GM21367 (cell line): ENCODE measurements around the gene FBXO8.
A peak's percentile ranks its signal among the peaks of the same experiment; 100 is the strongest.
"Not testable (repeated sequence)": the region's sequence is repeated elsewhere in the genome, so short reads cannot be mapped to it uniquely, and the experiment has no call there.

ENCODE experiments used
- ATAC-seq: cut with Tn5 transposase; IDR thresholded peaks from one replicate; pipeline ENCODE4 v1.9.1; 2021; ENCODE audit not compliant: unreplicated experiment

Gene FBXO8, protein sequence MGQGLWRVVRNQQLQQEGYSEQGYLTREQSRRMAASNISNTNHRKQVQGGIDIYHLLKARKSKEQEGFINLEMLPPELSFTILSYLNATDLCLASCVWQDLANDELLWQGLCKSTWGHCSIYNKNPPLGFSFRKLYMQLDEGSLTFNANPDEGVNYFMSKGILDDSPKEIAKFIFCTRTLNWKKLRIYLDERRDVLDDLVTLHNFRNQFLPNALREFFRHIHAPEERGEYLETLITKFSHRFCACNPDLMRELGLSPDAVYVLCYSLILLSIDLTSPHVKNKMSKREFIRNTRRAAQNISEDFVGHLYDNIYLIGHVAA

DNA sequence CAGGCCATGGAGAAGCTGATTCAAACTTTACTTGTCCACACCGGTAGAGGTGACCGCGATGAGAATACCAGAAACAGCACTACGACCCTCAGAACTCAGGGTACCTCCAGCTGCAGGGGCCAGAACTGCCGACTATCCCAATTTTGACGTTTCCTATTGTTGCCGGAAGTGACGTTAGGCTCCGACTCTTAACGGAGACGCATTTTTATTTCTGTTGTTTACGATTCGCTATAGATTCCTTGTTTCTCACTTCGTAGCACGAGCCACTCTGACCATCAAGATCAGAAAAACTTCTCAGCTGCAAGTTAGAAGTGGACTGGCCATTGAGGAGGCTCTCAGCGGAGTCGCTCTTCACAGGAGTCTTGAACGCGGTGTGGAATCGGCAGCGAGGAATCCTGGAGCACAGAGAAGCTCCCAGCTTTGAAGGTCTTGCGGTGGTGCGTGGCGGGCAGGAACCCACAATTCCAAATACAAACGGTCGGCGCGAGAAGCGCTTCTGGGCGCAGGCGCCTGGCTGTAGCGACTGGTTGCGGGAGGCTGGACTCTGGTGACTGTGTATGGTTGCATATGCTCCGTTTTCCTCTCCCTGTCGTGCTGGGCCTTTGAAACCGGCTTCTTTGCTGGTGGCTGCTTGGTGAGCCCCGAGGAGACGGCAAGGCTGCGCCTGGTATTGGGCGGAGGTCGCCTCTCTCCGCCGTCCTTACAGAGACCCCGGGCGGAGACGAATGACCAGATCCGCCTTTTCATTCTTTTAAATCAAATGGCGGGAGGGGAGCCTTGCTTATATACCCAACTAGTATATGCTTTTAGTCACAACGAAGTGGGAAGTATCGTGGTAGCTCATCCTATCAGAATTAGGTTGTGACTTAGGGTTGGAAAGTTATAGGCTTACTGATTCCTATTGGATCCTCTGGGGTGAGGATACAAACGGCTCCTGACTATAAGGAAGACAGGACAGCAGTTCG lies at the start of gene FBXO8, which contains the start of gene CEP44:
FBXO8 (minus strand) TSS at position 161 of the 965 bp plus-strand sequence. CDS start 20,575 bp downstream, outside the sequence.
CEP44 (plus strand) TSS at position 405 of the 965 bp plus-strand sequence. CDS start 15,211 bp downstream, outside the sequence.
- peak; percentile 53 for ATAC-seq

DNA sequence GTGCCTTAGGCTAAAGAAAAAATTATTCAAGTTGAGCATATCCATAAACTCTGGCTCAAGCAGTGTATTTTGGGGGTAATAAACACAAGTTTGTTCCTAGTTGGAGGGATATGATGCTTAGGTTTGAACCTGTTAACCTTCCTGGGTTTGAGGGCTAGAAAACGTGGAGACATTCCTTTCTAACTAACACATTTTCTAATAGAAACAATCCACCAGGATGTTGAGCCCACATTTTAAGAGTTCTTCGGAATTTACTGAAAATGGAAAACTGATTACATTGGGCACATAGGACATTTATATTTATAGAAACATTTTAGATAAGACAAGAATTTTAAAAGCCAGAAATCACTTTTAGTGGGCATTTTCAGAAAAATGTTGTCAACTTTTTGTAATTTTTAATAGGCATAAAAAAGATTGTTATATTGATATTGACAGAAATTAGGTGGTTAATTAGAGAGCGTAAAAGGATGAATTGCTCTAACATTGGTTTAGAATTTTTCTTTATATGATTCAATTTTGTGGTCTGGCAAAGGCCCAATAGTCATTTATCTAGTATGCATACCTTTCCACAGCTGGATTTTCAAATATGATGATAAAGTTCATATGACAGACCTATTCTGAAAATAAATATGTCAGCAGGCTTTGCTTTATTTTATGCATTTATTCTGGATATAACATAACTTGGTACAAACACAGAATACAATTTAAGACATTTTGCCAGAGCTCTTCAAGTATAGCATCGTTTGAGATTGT lies 49.5 kb upstream of the FBXO8 start:
- ATAC-seq = no peak

DNA sequence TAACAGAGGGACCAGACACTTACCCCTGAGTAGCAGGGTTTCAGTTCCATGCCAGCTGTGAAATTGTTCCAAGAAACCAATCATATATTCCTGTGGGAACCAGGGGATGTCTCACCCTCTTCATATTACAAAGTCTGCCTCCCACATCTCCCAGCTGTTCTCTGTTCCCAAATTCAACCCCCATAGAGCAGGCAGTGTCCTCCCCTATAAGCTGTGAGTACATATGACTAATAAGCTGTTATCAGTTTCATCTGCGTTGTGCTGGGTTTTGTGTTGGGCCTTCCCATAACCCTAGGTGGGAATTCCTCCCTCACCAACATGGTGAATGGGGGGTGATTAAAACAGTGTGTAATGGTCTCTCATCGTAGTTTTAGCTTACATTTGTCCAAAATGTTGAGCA lies 41.3 kb upstream of the FBXO8 start:
- ATAC-seq = no peak

DNA sequence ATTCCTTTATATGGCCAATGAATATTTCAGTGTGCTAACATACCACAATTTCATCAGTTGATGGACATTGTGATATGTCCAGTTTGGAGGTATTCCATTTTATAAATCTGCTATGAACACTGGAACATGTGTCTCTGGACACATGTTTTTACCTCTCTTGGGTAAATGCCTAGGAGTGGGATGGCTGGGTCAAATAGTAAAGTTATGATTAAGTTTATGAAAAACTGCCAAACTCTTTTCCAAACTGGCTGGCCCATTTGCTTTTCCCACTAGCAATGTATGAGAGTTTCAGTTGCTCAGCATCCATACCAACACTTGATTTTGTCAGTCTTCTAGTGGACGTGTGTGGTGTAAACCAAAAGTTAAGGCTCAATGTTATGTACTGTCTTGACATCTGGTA lies 40.8 kb upstream of the FBXO8 start:
- no peak for ATAC-seq

DNA sequence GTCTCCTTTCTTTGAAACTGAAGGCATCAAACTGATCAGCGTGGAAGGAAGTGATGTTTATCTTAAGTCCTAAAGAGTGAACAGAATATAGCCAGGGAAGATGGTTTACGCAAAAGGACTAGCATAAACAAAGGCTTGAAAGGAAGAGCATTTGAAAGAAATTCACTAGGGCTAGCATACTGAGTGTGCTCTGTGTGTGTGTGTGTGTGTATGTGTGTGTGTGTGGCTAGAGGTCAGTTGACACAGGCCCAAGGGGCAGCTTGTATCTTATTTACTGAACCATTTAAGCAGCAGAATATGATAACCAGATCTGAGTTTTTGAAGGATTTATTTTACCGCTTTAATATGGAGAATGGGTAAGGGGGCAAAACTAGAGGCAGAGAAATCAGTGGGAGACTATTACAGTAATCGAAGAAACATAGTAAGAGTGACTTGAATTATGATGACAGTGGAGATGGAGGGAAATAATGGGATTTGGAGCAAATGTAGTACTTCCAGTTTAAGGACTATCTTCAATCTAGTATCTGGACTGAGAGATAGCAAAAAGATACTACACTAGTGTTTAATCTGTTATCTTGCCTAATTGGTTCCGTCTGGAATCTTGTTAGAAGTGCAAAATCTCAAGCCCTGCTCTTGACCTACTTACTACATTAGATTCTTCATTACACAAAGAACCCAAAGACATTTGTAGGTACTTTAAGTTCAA lies 37.2 kb upstream of the FBXO8 start:
- ATAC-seq = no peak

DNA sequence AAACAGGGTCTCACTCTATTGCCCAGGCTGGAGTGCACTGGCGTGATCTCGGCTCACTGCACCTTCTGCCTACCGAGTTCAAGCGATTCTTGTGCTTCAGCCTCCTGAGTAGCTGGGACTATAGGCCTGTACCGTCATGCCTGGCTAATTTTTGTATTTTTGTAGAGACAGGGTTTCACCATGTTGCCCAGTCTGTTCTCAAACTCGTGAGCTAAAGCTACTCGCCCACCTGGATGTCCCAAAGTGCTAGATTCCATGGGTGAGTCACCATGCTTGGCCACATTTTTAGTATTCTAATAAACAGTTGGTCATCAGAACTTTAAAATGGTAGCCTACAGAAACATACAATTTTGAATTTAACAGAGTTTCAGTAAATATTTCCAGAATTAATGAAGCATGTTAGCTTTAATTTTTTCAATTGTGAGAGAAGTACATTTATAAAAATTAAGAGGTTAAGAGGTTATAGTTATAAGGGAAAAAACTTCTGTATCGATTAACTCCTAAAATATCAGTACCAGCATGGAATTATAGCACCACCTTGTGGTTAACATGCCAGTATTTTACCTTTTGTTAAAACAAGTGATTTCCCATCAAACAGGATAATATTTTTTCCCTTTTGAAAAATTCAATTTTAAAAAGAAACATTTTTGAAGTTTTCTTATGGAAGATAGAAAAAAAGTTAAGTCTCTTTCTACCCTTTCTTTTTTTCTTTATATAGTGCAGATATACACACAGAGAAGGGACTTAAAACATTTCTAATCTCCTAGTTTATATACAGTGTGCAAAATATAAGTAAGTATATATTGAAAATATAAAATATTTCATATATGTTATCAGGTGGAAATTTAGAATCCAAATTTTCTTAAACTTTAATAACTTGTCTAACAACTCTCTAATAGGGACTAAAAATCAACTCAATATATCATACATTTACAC lies 35.6 kb upstream of the FBXO8 start:
- ATAC-seq = no peak

DNA sequence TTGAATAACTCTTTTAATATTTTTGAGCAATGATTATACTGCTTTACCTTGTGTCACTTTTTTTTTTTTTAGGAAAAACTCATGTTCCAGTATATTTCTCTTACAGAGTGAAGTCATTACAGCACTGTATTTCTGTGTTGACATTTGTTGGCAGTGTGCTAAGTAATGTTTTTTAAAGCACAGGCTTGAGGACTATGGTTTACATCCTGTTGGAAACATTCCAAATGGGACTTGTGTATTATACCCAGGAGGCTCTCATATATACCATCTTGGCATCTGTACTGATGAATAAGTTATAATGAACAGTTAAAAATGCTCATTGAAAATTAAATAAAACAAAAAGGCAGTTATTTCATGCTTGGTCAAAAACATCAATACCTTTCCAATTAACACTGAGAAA lies 34.1 kb upstream of the FBXO8 start:
- ATAC-seq = no peak

DNA sequence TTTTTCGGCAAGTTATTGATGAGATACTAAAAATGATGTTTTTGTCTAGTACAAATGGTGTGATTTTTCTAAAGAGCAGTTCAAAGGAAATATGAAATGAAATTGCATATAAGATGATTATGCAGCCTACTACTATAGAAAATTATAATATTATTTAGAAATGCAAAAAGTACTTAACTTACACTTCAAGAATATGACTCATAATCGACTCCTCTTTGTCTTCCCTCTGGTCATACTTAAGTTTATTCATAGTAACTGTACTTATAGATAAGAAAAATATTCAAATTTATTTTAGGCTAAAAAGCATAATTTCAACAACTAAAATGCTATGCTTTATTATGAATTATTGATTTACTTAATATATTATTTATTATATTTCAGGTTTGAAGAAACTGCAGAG lies 33.5 kb upstream of the FBXO8 start:
- no peak for ATAC-seq

DNA sequence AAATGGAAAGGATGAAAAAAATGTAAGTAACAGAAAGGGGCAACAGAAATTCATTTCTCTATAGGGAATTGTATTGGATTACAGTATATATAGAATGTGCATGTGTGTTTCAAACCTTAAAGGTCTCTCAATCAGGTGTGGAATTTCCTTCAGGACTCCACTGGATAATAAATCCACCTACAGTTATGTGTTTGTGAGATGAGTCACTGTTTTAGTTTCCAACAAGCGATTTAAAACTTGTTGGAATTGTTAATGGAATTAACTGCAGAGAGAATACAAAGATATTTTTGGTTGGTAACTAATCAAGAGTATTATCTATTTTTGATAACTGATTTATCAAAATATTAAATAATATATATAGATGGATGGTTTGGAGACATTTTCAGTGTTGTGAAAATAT lies 33.1 kb upstream of the FBXO8 start:
- ATAC-seq = no peak

DNA sequence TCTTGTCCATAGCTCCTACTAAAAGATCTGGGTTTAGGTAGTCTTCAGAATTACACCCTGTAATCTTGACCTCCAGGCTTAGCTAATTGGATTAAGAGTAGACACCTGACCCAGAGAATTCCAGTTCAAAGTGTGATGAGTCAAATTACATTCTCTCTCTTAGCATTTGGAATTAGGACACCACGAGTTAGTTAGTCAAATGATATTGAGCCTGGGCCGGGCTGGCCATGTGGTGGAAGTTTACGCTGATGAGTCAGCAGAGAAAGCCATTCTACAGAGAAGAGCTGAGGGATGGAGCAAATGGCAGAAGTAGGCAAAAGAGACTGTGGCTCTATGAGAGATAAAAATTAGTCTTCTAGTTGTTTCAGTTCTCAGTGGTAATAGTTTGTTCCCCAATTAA lies 31.3 kb upstream of the FBXO8 start:
- ATAC-seq = no peak

DNA sequence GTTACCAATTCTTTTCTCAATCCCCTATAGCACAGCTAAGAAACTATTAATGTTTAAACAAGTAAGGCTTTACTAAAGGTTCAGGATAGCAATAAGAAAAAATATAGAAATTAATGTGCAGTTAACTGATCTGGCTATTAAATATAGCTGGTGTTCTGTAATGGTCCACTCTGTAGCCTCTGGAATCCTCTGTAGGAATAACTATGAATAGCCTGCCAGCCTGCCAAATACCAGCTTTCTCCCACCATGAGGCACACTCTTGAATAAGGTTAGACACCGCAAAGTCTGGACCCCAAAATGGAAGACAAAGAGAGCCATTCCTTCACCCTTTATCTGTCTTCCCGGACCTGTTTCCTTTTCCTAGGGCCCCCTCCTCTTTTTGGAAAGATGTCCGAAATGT lies 30.8 kb upstream of the FBXO8 start:
- no peak for ATAC-seq

DNA sequence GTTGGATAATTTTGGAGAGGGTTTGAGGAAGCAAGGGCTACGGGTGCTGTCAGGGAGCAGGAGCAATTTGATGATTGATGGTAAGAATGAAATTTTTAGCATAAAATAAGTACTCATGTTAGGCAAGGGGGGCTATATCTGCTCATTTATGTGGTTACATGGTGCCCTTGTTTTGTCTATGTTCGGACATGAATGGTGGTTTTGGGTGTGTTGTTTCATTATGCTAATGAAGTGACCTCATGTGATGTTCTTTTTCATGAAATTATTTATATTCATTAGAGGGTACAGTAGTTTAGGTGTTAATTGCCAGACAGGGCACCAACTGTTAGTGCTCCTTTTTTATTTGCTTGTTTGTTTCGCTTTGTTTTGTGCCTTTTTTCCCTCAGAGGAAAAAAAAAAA lies 29.5 kb upstream of the FBXO8 start:
- no peak for ATAC-seq

DNA sequence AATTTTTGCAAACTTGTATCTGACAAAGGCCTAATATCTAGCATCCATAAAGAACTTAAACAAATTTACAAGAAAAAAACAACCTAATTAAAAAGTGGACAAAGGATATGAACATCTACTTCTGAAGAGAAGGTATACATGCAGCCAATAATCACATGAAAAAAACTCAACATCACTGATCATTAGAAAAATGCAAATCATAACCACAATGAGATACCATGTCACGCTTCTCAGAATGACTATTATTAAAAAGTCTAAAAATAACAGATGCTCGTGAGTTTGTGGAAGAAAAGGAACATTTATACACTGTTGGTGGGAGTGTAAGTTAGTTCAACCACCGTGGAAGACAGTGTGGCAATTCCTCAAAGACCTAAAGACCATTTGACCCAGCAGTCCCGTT lies 24.2 kb upstream of the FBXO8 start:
- no peak for ATAC-seq

DNA sequence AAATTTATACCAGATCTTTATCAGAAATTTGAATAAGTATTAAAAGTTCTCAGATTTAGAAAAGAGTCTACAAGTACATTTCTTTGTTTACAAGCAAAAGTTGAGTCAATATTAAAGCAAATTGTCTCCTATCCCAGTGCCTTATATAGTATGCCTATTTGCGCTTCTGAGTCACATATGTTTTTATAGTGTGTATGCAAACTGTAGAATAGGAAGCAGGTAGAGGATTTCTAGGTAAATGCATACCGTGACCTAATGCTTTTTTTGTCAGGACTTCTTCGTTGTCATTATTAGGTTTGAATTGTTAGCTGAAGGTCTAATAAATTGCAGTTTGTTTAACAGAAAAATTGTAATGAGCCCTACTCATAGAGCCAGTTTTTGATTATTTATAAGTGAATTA lies 22.5 kb upstream of the FBXO8 start:
- no peak for ATAC-seq

DNA sequence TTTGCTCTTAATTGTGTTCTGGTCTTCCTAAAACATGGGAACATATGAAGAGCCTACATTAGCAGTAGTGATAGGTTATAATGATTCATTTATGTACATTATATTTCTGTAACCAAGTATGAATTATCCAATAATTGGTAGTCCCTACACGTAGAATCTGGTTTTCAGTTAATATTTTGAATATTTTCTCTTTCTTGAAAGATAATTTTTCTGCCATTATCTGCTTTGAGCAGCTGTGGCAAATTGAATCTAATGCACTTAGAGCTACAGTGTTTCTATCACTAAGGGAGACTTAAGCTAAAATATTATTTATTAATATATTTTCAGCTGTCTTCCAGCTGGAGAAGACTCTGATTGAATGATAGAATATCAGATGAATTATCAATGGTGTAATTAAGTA lies 21.2 kb upstream of the FBXO8 start:
- ATAC-seq = no peak

DNA sequence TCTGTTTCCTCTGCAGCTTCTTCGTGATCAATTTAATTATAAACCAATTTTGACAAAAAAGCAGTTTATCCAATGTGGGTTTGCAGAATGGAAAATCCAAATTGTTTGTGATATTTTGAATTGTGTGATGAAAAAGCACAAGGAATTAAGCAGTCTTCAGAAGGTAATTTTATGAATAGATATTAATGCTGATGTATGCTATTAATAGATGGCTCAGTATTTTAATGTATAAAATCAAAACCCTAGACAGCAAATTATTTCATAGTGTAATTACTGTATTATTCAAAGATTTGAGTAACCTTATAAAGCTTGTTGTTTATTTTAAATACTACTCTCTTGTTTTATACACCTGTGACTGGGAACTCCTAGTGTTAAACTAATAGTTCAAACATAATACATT lies 20.2 kb upstream of the FBXO8 start:
- no peak for ATAC-seq

DNA sequence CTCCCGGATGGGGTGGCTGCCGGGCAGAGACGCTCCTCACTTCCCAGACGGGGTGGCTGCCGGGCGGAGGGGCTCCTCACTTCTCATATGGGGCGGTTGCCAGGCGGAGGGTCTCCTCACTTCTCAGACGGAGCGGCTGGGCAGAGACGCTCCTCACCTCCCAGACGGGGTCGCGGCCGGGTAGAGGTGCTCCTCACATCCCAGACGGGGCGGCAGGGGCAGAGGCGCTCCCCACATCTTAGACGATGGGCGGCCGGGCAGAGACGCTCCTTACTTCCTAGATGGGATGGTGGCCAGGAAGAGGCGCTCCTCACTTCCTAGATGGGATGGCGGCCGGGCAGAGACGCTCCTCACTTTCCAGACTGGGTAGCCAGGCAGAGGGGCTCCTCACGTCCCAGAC lies 11.7 kb upstream of the FBXO8 start:
- ATAC-seq = not testable (repeated sequence)

DNA sequence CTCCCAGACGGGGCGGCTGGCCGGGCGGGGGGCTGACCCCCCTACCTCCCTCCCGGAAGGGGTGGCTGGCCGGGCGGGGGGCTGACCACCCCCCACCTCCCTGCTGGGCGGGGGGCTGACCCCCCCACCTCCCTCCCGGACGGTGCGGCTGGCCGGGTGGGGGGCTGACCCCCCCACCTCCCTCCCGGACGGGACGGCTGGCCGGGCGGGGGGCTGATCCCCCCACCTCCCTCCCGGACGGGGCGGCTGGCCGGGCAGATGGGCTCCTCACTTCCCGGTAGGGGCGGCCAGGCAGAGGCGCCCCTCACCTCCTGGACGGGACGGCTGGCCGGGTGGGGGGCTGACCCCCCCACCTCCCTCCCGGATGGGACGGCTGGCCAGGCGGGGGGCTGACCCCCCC lies 11.2 kb upstream of the FBXO8 start:
- ATAC-seq = not testable (repeated sequence)

DNA sequence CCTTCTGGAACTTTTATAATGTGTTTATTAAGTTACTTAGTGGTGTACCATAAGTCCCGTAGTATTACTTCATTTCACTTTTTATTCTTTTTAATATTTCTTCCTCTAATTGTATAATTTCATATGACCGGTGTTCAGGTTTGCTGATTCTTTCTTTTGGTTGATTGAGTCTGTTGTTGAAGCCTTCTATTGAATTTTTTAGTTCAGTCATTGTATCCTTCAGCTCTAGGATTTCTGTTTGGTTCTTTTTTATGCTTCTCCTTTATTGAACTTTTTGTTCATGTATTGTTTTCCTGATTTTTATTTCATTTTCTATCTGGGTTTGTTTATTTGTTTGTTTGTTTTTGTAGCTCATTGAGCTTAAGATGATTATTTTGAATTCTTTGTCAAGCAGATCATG lies 9.0 kb upstream of the FBXO8 start:
- ATAC-seq = no peak

DNA sequence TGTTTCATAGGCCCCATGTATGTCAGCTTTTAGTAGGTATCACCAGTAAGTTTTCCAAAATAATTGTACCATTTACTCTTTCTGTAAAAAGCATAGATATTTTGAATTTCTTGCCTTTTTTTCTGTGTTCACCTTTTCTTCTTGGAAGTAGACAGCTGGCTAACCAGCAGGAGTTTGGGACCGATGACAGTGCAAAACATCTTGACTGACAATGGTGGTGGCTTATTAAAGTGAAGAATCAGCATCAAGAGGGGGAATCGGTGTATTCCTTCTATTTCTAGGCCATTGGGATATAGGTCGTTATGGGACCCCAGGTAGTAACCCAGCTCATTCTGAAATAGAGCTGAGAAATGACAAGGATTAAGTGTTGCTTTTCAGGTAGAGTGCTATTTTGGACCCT lies 3.4 kb upstream of the FBXO8 start:
- ATAC-seq = no peak
